Brain microvascular endothelial cell (primary cell): Measurements from ENCODE around the gene PSMD14.
"Not testable (repeated sequence)": the region's sequence is repeated elsewhere in the genome, so short reads cannot be mapped to it uniquely, and the experiment has no call there.

ENCODE experiments used
- DNase-seq: peaks from one replicate; pipeline ENCODE4 v3.0.0-alpha.2; 2020
- H3K27ac ChIP-seq: fragments of 250-450 bp; sonication (Bioruptor Pico); 2 replicates; pipeline ENCODE4 v1.5.1; 2020; ENCODE audit warnings: mild to moderate bottlenecking, moderate library complexity
- H3K27me3 ChIP-seq: fragments of 250-450 bp; sonication (Bioruptor Pico); replicated peaks from 2 replicates; pipeline ENCODE4 v1.5.1; 2020; ENCODE audit warnings: mild to moderate bottlenecking
- H3K36me3 ChIP-seq: fragments of 250-450 bp; sonication (Bioruptor Pico); replicated peaks from 2 replicates; pipeline ENCODE4 v1.5.1; 2020; ENCODE audit warnings: mild to moderate bottlenecking
- H3K4me3 ChIP-seq: 2 replicates; pipeline ENCODE4 v1.5.1; 2011; ENCODE audit warnings: low read depth, mild to moderate bottlenecking, control low read depth, low read length, moderate library complexity
- CTCF ChIP-seq: IDR thresholded peaks from 2 replicates; pipeline ENCODE4 v1.5.1; 2011; ENCODE audit warnings: low read depth, mild to moderate bottlenecking, moderate library complexity, low read length, control low read depth, inconsistent platforms; ENCODE audit errors: missing control alignments
- in situ Hi-C: cut with HindIII; loops from 2 replicates; pipeline ENCODE4 v1.10.0; 2017; ENCODE audit warnings: low sequenced_read_pairs, low pct_ligation_motif_present

Gene PSMD14

GRCh38 chr2:161357097-161357496 lies 48.9 kb downstream of the PSMD14 start:
- Histone ChIP-seq H3K27me3 (no peaks in the 10 kb centered on the region), H3K27ac (no peak overlapping the region), H3K36me3 (no peaks in the 10 kb centered on the region), H3K4me3 (no peak overlapping the region)
- TF ChIP-seq CTCF = no peak
- in situ Hi-C loops = no loop called here
- no peak for DNase-seq

GRCh38 chr2:161358838-161359237 lies 50.6 kb downstream of the PSMD14 start:
- DNase-seq = peak; percentile 30
- Histone ChIP-seq H3K27ac (no peak overlapping the region), H3K4me3 (no peak overlapping the region), H3K27me3 (no peaks in the 10 kb centered on the region), H3K36me3 (no peaks in the 10 kb centered on the region)
- no peak for TF ChIP-seq CTCF
- in situ Hi-C loops = no loop called here

GRCh38 chr2:161360095-161360654 lies 52.0 kb downstream of the PSMD14 start:
- H3K27me3 ChIP-seq, H3K36me3 ChIP-seq, in situ Hi-C loops, H3K4me3 ChIP-seq, H3K27ac ChIP-seq: not testable (repeated sequence)
- DNase-seq = peak; percentile 18

- in situ Hi-C loops = no loop called here
- no peak overlapping the region for H3K27ac ChIP-seq
- no peak overlapping the region for H3K4me3 ChIP-seq
- H3K36me3 ChIP-seq = no peaks in the 10 kb centered on the region
- TF ChIP-seq CTCF = no peak
- no peak for DNase-seq
- H3K27me3 ChIP-seq = no peaks in the 10 kb centered on the region
Measured at GRCh38 chr2:161362568-161363166, 54.4 kb downstream of the PSMD14 start.

GRCh38 chr2:161367675-161368074 lies 59.5 kb downstream of the PSMD14 start:
- DNase-seq = no peak
- in situ Hi-C loops = no loop called here
- no peaks in the 10 kb centered on the region for H3K27me3 ChIP-seq
- TF ChIP-seq CTCF = no peak
- H3K4me3 ChIP-seq = no peak overlapping the region
- no peaks in the 10 kb centered on the region for H3K36me3 ChIP-seq
- H3K27ac ChIP-seq = no peak overlapping the region

GRCh38 chr2:161369311-161369710 lies 61.1 kb downstream of the PSMD14 start:
- Histone ChIP-seq H3K27ac (no peak overlapping the region), H3K4me3 (no peak overlapping the region), H3K27me3 (no peaks in the 10 kb centered on the region), H3K36me3 (no peaks in the 10 kb centered on the region)
- no peak for TF ChIP-seq CTCF
- in situ Hi-C loops = no loop called here
- no peak for DNase-seq
